NB4 (cell line): ENCODE measurements around the gene BLID.
A peak's percentile ranks its signal among the peaks of the same experiment; 100 is the strongest.

Experiments
- DNase-seq: peaks from one replicate; pipeline ENCODE4 v3.0.0; 2010; ENCODE audit warnings: low read depth
- H3K4me3 ChIP-seq: one replicate; pipeline ENCODE4 v1.5.1; 2011; ENCODE audit warnings: mild to moderate bottlenecking, low read depth, low read length, moderate library complexity
- MYC ChIP-seq: IDR thresholded peaks from 2 replicates; pipeline ENCODE4 v1.6.1; 2011; ENCODE audit warnings: low read depth, low read length
- POLR2A ChIP-seq: IDR thresholded peaks from 2 replicates; pipeline ENCODE4 v1.6.1; 2011; ENCODE audit warnings: mild to moderate bottlenecking; ENCODE audit not compliant: insufficient read length; ENCODE audit errors: extremely low read depth
- TF ChIP-seq, protein P1 (sequence below): IDR thresholded peaks from one replicate; pipeline ENCODE4 v1.5.1; 2012; ENCODE audit warnings: low read depth, low read length
- TF ChIP-seq, protein P2 (sequence below): IDR thresholded peaks from 2 replicates; pipeline ENCODE4 v1.6.1; 2011; ENCODE audit warnings: low read depth, low read length

The BLID gene, protein sequence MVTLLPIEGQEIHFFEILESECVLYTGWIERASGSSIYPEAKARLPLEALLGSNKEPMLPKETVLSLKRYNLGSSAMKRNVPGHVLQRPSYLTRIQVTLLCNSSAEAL

DNA sequence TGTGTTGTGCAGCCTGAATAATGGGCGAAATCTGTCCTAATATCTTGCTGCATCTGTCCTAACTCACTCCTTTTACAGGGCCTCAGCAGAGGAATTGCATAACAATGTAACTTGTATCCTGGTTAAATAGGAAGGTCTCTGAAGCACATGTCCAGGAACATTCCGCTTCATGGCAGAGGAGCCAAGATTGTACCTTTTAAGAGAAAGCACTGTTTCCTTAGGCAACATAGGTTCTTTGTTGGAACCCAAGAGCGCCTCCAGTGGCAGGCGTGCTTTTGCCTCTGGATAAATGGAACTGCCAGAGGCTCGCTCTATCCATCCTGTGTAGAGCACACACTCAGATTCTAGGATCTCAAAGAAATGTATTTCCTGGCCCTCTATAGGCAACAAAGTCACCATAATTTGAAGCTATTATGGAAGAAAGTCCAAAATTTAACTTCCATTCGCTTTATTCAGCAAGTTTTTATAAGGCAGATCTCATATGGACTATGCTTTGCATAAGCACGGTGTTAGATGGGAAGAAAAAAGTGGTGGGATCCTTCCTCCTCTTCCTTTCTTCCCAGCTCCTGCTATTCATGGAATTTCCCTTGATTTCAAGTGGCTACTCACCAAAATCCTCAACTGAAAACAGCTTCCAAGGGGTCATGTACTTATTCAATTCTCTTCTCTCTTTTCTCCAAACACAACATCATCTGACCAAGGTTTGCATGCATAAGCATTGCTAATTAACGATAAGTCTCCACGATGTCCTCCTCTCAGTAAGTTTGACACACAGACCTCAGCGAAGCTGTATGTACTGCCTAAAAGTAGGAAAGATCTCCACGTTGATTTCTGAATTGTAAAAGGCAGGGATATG lies at the start of gene BLID:
Gene BLID (minus strand): TSS at position 692 of the 856 bp plus-strand sequence. CDS start 293 bp downstream, at position 399.
- TF ChIP-seq, protein P1, sequence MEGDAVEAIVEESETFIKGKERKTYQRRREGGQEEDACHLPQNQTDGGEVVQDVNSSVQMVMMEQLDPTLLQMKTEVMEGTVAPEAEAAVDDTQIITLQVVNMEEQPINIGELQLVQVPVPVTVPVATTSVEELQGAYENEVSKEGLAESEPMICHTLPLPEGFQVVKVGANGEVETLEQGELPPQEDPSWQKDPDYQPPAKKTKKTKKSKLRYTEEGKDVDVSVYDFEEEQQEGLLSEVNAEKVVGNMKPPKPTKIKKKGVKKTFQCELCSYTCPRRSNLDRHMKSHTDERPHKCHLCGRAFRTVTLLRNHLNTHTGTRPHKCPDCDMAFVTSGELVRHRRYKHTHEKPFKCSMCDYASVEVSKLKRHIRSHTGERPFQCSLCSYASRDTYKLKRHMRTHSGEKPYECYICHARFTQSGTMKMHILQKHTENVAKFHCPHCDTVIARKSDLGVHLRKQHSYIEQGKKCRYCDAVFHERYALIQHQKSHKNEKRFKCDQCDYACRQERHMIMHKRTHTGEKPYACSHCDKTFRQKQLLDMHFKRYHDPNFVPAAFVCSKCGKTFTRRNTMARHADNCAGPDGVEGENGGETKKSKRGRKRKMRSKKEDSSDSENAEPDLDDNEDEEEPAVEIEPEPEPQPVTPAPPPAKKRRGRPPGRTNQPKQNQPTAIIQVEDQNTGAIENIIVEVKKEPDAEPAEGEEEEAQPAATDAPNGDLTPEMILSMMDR: peak; percentile 51
- TF ChIP-seq POLR2A: no peak
- TF ChIP-seq, protein P2, sequence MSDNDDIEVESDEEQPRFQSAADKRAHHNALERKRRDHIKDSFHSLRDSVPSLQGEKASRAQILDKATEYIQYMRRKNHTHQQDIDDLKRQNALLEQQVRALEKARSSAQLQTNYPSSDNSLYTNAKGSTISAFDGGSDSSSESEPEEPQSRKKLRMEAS: 0 out of 2 replicates have a peak, but pooled peaks have one; percentile 33
- TF ChIP-seq MYC: no peak
- DNase-seq: peak; percentile 15
- H3K4me3 ChIP-seq: no peak within 1 kb of the TSS

DNA sequence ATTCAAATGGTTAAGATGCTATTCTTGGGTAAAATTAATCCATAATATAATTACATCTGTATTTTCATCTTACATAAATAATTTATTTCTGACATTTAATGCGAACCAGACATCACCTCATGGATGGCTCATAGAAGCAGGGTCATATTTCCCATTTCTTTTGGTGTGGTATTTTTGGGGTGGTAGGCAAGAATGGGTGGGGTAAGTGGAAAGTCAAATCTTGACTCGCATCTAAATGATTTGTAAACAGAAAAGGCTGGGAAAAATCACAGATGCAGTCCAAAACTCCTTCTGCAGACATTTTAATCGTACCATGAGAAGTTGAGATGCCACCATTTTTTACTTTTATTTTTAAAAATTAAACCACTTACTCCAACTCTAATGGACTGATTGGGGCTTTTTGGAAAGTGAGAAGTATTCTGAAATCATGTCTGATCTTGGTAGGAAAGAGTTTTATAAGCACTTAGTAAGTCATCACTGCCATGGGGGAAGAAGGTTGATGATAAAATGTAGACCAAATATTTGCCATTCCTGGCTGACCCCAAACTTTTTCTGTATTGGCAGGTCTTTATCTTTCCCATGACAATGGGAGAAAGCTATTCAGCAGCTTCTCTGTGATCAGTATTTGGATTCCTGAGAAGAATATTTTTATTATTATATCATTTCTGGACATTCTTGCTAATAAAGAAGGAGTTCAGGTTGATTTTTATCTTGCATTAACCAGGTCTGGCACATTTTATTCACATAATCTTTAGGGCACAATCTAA lies 47.2 kb upstream of the BLID start:
- no peak for TF ChIP-seq POLR2A
- no peak for TF ChIP-seq MYC
- TF ChIP-seq, protein P1: no peak
- TF ChIP-seq, protein P2: no peak
- H3K4me3 ChIP-seq: no peak overlapping the region
- no peak for DNase-seq

DNA sequence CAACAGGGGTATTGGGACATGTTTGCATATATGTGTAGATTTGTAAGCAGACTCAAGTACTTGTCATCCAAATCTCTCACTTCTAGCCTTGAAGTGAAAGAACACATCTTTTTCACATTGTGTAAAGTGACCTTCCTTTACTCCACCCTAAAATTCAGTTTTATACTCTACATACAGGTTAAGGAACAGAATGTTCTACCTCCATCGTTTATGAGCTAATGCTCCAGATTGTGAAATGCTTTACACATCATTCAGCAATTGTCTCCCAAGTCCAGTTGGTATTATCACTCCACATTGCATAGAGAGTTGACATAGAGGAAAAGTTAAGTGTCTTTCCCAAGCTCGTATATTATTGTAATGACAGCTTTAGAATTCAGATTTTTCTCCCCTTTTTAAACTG lies 46.1 kb upstream of the BLID start:
- no peak overlapping the region for H3K4me3 ChIP-seq
- TF ChIP-seq MYC (no peak), POLR2A (no peak)
- TF ChIP-seq, protein P2: no peak
- TF ChIP-seq, protein P1: no peak
- no peak for DNase-seq

DNA sequence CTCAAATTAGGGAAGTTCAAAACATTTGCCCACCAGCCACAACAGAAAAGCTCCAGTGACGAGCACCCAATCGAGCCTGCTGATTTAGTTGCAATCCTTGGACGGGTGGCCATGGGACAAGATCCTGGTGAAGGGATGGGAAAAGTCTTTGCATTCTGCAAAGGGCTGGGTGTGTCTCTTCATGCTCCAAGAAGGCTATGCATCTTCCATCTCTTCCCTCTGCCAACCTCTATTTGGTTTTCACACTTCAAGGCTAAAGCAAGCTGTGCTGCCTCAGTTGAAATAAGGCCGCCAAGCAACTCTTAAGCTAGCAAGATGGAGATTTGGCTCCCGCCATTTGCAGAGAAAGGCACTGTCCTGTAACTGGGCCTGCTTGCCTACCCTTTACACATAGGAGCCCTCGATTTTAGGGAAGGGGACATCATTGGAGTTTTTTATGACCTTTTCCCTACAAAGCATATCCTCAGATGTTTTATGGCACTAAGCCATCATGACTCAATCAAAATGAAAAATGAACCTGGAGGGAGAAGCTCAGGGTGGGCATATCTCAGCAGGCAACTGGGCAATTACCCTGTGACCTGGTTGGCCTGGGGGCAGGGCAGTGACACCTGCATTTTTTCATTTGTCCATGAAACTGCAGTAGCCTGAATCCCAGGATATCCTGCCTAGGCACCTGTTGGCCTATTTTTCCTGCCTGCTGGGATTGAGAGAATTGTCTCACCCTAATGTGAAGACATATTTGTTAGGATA lies 45.0 kb upstream of the BLID start:
- TF ChIP-seq, protein P2: no peak
- TF ChIP-seq POLR2A: no peak
- TF ChIP-seq, protein P1: no peak
- TF ChIP-seq MYC: no peak
- no peak for DNase-seq
- no peak overlapping the region for H3K4me3 ChIP-seq

DNA sequence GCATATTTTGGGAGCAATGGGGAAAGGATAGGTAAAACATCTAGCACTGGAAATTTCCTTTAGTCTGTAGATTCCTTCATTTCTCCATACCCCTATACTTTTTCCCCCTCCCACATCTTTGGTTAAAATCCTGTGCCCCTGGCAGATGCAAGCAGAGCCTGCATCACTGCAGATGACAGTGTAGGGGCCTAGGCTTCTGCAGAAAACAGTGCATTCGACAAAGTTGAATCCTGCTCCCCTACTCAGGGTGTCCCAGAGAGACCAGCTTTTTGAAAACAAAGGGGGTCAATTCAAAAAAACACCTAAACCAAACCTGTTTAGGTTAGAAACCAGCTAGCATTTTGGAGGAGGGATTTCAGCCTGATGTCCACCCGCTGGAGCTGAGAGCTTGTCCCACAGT lies 43.8 kb upstream of the BLID start:
- H3K4me3 ChIP-seq: no peak overlapping the region
- TF ChIP-seq MYC: no peak
- TF ChIP-seq, protein P1: no peak
- TF ChIP-seq, protein P2: no peak
- no peak for TF ChIP-seq POLR2A

More for the DNA sequence above, 43.8 kb upstream of the BLID start:
- no peak for DNase-seq
